Keratinocyte (primary cell): ENCODE results near the gene OPALIN. TPM values are rescaled to one million over a fixed set of nuclear protein-coding genes. Genes with fewer than 3 reads are reported as not detected.

Experiments used
- DNase-seq: peaks from one replicate; pipeline ENCODE4 v3.0.0-alpha.2; 2011; ENCODE audit warnings: low read depth, missing footprints, low spot score
- FAIRE-seq: peaks from 2 replicates; lab custom pipeline; 2011; peaks lifted over from hg19 to GRCh38; lab: Jason Lieb, UNC
- H2AFZ ChIP-seq: 2 replicates; pipeline ENCODE4 v1.6.0; 2012; ENCODE audit warnings: low read length, control low read depth, inconsistent platforms; ENCODE audit not compliant: control insufficient read depth
- H3K27ac ChIP-seq: 2 replicates; pipeline ENCODE4 v1.5.1; 2011; ENCODE audit warnings: low read length; ENCODE audit not compliant: control insufficient read depth, insufficient read depth
- H3K27me3 ChIP-seq: 3 replicates; pipeline ENCODE4 v1.6.0; 2011; ENCODE audit warnings: low read length; ENCODE audit not compliant: control insufficient read depth, insufficient read depth; ENCODE audit errors: extremely low read depth
- H3K36me3 ChIP-seq, 2 experiments: 2 replicates in 1 of 2; 3 replicates in 1 of 2; pipeline ENCODE4 v1.5.1; 2011; ENCODE audit warnings: low read length in 2 of 2, mild to moderate bottlenecking in 1 of 2; ENCODE audit not compliant: control insufficient read depth in 2 of 2, insufficient read depth in 2 of 2; ENCODE audit errors: extremely low read depth in 1 of 2
- H3K4me1 ChIP-seq: 3 replicates; pipeline ENCODE4 v1.5.1; 2011; ENCODE audit warnings: low read length; ENCODE audit not compliant: control insufficient read depth, insufficient read depth; ENCODE audit errors: extremely low read depth
- H3K4me2 ChIP-seq: 3 replicates; pipeline ENCODE4 v1.6.0; 2011; ENCODE audit warnings: low read depth, low read length; ENCODE audit not compliant: control insufficient read depth, insufficient read depth; ENCODE audit errors: extremely low read depth
- H3K4me3 ChIP-seq, 3 experiments: fragments of 200-600 bp in 1 of 3; sonication (generic) in 1 of 3; 2 replicates in 2 of 3; 3 replicates in 1 of 3; pipeline ENCODE4 v1.5.1; 2011 to 2016; ENCODE audit warnings: low read length in 3 of 3, mild to moderate bottlenecking in 3 of 3, control low read depth in 2 of 3, inconsistent platforms in 1 of 3, low read depth in 1 of 3, mixed read lengths in 1 of 3, mixed run types in 1 of 3, moderate library complexity in 1 of 3; ENCODE audit not compliant: control insufficient read depth in 2 of 3, insufficient read depth in 2 of 3; ENCODE audit errors: extremely low read depth in 1 of 3
- H3K79me2 ChIP-seq: 2 replicates; pipeline ENCODE4 v1.6.0; 2012; ENCODE audit warnings: low read length; ENCODE audit not compliant: control insufficient read depth, insufficient read depth
- H3K9ac ChIP-seq: 3 replicates; pipeline ENCODE4 v1.6.0; 2011; ENCODE audit warnings: low read length; ENCODE audit not compliant: control insufficient read depth, insufficient read depth; ENCODE audit errors: extremely low read depth
- H3K9me1 ChIP-seq: 3 replicates; pipeline ENCODE4 v1.6.0; 2011; ENCODE audit warnings: low read length; ENCODE audit not compliant: control insufficient read depth, insufficient read depth; ENCODE audit errors: extremely low read depth
- H3K9me3 ChIP-seq: 2 replicates; pipeline ENCODE4 v1.5.1; 2012; ENCODE audit warnings: low read depth, low read length; ENCODE audit not compliant: control insufficient read depth
- H4K20me1 ChIP-seq: 3 replicates; pipeline ENCODE4 v1.6.0; 2011; ENCODE audit warnings: low read length; ENCODE audit not compliant: control insufficient read depth, insufficient read depth; ENCODE audit errors: extremely low read depth
- CTCF ChIP-seq, 3 experiments: IDR thresholded peaks in 1 of 3; conservative IDR thresholded peaks in 1 of 3; optimal IDR thresholded peaks in 1 of 3; 2 replicates in 2 of 3; 3 replicates in 1 of 3; pipeline versions ENCODE3 to v1.5.1; 2011; ENCODE audit warnings: low read length in 3 of 3, mild to moderate bottlenecking in 3 of 3, moderate library complexity in 2 of 3, control low read depth in 1 of 3, inconsistent platforms in 1 of 3; ENCODE audit not compliant: insufficient read depth in 2 of 3; ENCODE audit errors: extremely low read depth in 1 of 3
- EZH2 ChIP-seq: IDR thresholded peaks from one replicate; pipeline ENCODE4 v1.6.1; 2012; ENCODE audit warnings: inconsistent platforms, mild to moderate bottlenecking, low read length, moderate library complexity
- dilution Hi-C: fragments of 300-500 bp; cut with MboI; formaldehyde crosslinking; loops from one replicate; pipeline ENCODE4 v1.7.0; 2020; ENCODE audit warnings: low sequenced_read_pairs; ENCODE audit not compliant: extremely low pct_ligation_motif_present
- polyA plus RNA-seq, 5 experiments: library from polyadenylated mRNA; depleted of rRNA in 3 of 5; stranded (reverse) in 3 of 5; stranded (forward) in 1 of 5; unstranded in 1 of 5; fragments of >200 nt; gene quantifications; 1 replicate in 1 of 5; 2 replicates in 3 of 5; 3 replicates in 1 of 5; pipeline versions ENCODE4 v1.2.1 to v1.2.3, GENCODE V29; 2011 to 2012; ENCODE audit warnings: missing spikeins in 2 of 5, low read depth in 1 of 5, low replicate concordance in 1 of 5

The OPALIN gene
- polyA plus RNA-seq, 1 donor (not counting 4 experiments of a cell fraction or from before 2014, with no cell fraction given), result not detected

- dilution Hi-C loops, result no loop called here
- H3K4me1 ChIP-seq, result no peaks in the 10 kb centered on the region
- H3K4me3 ChIP-seq, result no peak overlapping the region
- no peaks in the 10 kb centered on the region for H3K36me3 ChIP-seq
- no peaks in the 10 kb centered on the region for H3K9me1 ChIP-seq
- H3K79me2 ChIP-seq, result no peaks in the 10 kb centered on the region
- H3K9me3 ChIP-seq, result no peaks in the 10 kb centered on the region
- FAIRE-seq (no peak), DNase-seq (no peak)
- no peaks in the 10 kb centered on the region for H4K20me1 ChIP-seq
- H3K27ac ChIP-seq, result no peak overlapping the region
- H3K4me2 ChIP-seq, result no peak overlapping the region
- peaks cover 5% of the 10 kb centered on the region for H3K27me3 ChIP-seq
- TF ChIP-seq EZH2 (no peak), CTCF (optimal IDR thresholded peaks at IDR 0.05 in 1 of 3, IDR thresholded peaks at IDR 0.05 in 1 of 3, conservative IDR thresholded peaks at IDR 0.05 in 1 of 3; ENCODE audit: extremely low read depth in 1 of 3, insufficient read depth in 2 of 3, low read length in 3 of 3) (no peak)
- no peak overlapping the region for H3K9ac ChIP-seq
- no peak overlapping the region for H2AFZ ChIP-seq
Measured at GRCh38 chr10:96305019-96305418, 53.8 kb downstream of the OPALIN start.

GRCh38 chr10:96304230-96304629 is 54.6 kb downstream of the OPALIN start, which contains the start of gene DNTT:
DNTT (plus strand) TSS chr10:96304434; CDS start chr10:96304498, 64 bp downstream.
- peaks cover 7% of the 10 kb centered on the region for H3K27me3 ChIP-seq
- no peaks in the 10 kb centered on the region for H3K4me1 ChIP-seq
- H2AFZ ChIP-seq, result no peak within 1 kb of the TSS
- dilution Hi-C loops, result no loop called here
- H3K4me3 ChIP-seq, result no peak within 1 kb of the TSS
- no peak for TF ChIP-seq EZH2
- no peak for TF ChIP-seq CTCF (optimal IDR thresholded peaks at IDR 0.05 in 1 of 3, IDR thresholded peaks at IDR 0.05 in 1 of 3, conservative IDR thresholded peaks at IDR 0.05 in 1 of 3; ENCODE audit: extremely low read depth in 1 of 3, insufficient read depth in 2 of 3, low read length in 3 of 3)
- H3K36me3 ChIP-seq, result no peaks in the 10 kb centered on the region
- H4K20me1 ChIP-seq, result no peaks in the 10 kb centered on the region
- H3K9me3 ChIP-seq, result no peaks in the 10 kb centered on the region
- H3K9ac ChIP-seq, result no peak within 1 kb of the TSS
- FAIRE-seq, result no peak
- no peak within 1 kb of the TSS for H3K27ac ChIP-seq
- no peaks in the 10 kb centered on the region for H3K9me1 ChIP-seq
- H3K4me2 ChIP-seq, result no peak within 1 kb of the TSS
- no peak for DNase-seq
- no peaks in the 10 kb centered on the region for H3K79me2 ChIP-seq
